GM21529 (cell line): ENCODE measurements around the gene COL15A1.

Source experiments
- ATAC-seq: cut with Tn5 transposase; IDR thresholded peaks from one replicate; pipeline ENCODE4 v1.9.1; 2021; ENCODE audit not compliant: unreplicated experiment

Gene COL15A1

GRCh38 chr9:99052815-99053715 is 109.4 kb downstream of the COL15A1 start:
- no peak for ATAC-seq

GRCh38 chr9:99054581-99054980 is 110.9 kb downstream of the COL15A1 start:
- ATAC-seq = no peak

- ATAC-seq = no peak
These were observed 111.7 kb downstream of the COL15A1 start for GRCh38 chr9:99055384-99055783.

- ATAC-seq = no peak
These were observed 112.5 kb downstream of the COL15A1 start for GRCh38 chr9:99056186-99056585.

GRCh38 chr9:99056886-99057664 is 113.4 kb downstream of the COL15A1 start:
- no peak for ATAC-seq

GRCh38 chr9:99057665-99058625 is 114.2 kb downstream of the COL15A1 start:
- ATAC-seq = peak; percentile 88

GRCh38 chr9:99058964-99059921 is 115.5 kb downstream of the COL15A1 start:
- ATAC-seq = peak; percentile 70

GRCh38 chr9:99060621-99061020 is 116.9 kb downstream of the COL15A1 start:
- no peak for ATAC-seq

- no peak for ATAC-seq
These were observed 118.8 kb downstream of the COL15A1 start for GRCh38 chr9:99062549-99062948.

- no peak for ATAC-seq
These were observed 119.8 kb downstream of the COL15A1 start for GRCh38 chr9:99063522-99063921.

GRCh38 chr9:99066571-99066970 is 122.9 kb downstream of the COL15A1 start:
- ATAC-seq = no peak

- no peak for ATAC-seq
These were observed 125.4 kb downstream of the COL15A1 start for GRCh38 chr9:99069075-99069474.

GRCh38 chr9:99069546-99069945 is 125.8 kb downstream of the COL15A1 start:
- ATAC-seq = no peak

GRCh38 chr9:99070681-99071080 is 127.0 kb downstream of the COL15A1 start:
- ATAC-seq = no peak

GRCh38 chr9:99071313-99072039 is 127.8 kb downstream of the COL15A1 start:
- no peak for ATAC-seq

- no peak for ATAC-seq
These were observed 128.3 kb downstream of the COL15A1 start for GRCh38 chr9:99072040-99072394.

- ATAC-seq = no peak
These were observed 129.6 kb downstream of the COL15A1 start for GRCh38 chr9:99073347-99073746.

GRCh38 chr9:99073985-99074901 is 130.5 kb downstream of the COL15A1 start:
- no peak for ATAC-seq
